Panc1 (cell line): ENCODE measurements around the gene SMARCE1.
"Not testable (repeated sequence)": the region's sequence is repeated elsewhere in the genome, so short reads cannot be mapped to it uniquely, and the experiment has no call there.

Experiments
- CTCF ChIP-seq: fragments of 450-650 bp; IDR thresholded peaks from 2 replicates; pipeline ENCODE4 v1.5.1; 2017; ENCODE audit warnings: mild to moderate bottlenecking
- POLR2AphosphoS5 ChIP-seq: IDR thresholded peaks from 2 replicates; pipeline ENCODE4 v1.6.1; 2012; ENCODE audit warnings: mild to moderate bottlenecking, low read depth, low read length, moderate library complexity
- SIN3A ChIP-seq: IDR thresholded peaks from 2 replicates; pipeline ENCODE4 v1.6.1; 2012; ENCODE audit warnings: low read depth, mild to moderate bottlenecking, low read length, moderate library complexity, borderline replicate concordance; ENCODE audit not compliant: insufficient read depth
- TF ChIP-seq, protein P1 (sequence below), 2 experiments: IDR thresholded peaks; 2 replicates each; pipeline ENCODE4 v1.6.1; 2011 to 2012; ENCODE audit warnings: low read depth in 2 of 2, control low read depth in 1 of 2, low read length in 1 of 2, mild to moderate bottlenecking in 1 of 2, moderate library complexity in 1 of 2; ENCODE audit not compliant: insufficient read depth in 1 of 2

DNA sequence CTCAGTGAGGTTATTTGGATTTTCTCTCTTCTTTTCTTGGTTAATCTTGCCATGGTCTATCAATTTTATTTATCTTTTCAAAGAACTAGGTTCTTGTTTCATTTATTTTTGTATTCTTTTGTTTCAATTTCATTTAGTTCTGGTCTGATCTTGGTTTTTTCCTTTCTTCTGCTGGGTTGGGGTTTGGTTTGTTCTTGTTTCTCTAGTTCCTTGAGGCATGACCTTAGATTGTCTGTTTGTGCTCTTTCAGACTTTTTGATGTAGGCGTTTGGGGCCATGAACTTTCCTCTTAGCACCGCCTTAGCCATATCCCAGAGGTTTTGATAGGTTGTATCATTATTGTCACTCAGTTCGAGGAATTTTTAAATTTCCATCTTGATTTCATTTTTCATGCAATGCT is 61.4 kb downstream of the SMARCE1 start:
- TF ChIP-seq CTCF, POLR2AphosphoS5, SIN3A: not testable (repeated sequence)
- TF ChIP-seq, protein P1, sequence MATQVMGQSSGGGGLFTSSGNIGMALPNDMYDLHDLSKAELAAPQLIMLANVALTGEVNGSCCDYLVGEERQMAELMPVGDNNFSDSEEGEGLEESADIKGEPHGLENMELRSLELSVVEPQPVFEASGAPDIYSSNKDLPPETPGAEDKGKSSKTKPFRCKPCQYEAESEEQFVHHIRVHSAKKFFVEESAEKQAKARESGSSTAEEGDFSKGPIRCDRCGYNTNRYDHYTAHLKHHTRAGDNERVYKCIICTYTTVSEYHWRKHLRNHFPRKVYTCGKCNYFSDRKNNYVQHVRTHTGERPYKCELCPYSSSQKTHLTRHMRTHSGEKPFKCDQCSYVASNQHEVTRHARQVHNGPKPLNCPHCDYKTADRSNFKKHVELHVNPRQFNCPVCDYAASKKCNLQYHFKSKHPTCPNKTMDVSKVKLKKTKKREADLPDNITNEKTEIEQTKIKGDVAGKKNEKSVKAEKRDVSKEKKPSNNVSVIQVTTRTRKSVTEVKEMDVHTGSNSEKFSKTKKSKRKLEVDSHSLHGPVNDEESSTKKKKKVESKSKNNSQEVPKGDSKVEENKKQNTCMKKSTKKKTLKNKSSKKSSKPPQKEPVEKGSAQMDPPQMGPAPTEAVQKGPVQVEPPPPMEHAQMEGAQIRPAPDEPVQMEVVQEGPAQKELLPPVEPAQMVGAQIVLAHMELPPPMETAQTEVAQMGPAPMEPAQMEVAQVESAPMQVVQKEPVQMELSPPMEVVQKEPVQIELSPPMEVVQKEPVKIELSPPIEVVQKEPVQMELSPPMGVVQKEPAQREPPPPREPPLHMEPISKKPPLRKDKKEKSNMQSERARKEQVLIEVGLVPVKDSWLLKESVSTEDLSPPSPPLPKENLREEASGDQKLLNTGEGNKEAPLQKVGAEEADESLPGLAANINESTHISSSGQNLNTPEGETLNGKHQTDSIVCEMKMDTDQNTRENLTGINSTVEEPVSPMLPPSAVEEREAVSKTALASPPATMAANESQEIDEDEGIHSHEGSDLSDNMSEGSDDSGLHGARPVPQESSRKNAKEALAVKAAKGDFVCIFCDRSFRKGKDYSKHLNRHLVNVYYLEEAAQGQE (IDR thresholded peaks at IDR 0.05; ENCODE audit: insufficient read depth in 1 of 2, low read depth in 2 of 2, low read length in 1 of 2) = not testable (repeated sequence)
